Naive B cell (primary cell): ENCODE results near the gene SYNJ1. TPM values are rescaled to one million over a fixed set of nuclear protein-coding genes. Genes with fewer than 3 reads are reported as not detected.

Experiments
- ATAC-seq, 2 donors: fragments of 150-1000 bp; cut with Tn5 transposase; 2 replicates each; pipeline ENCODE4 v1.10.0; 2021; ENCODE audit warnings: low read depth in 2 of 2, mild to moderate bottlenecking in 2 of 2, moderate library complexity in 2 of 2
- DNase-seq: peaks from one replicate; pipeline ENCODE4 v3.0.0; 2022
- H3K27ac Mint-ChIP-seq, 6 donors: one replicate each; pipeline ENCODE4 v1.8.0; 2020 to 2022; ENCODE audit warnings: mild to moderate bottlenecking in 6 of 6, mixed read lengths in 6 of 6, moderate library complexity in 5 of 6, inconsistent platforms in 2 of 6
- H3K27me3 Mint-ChIP-seq, 3 donors: one replicate each; pipeline ENCODE4 v1.8.0; 2021 to 2022; ENCODE audit warnings: mixed read lengths in 3 of 3, mild to moderate bottlenecking in 1 of 3
- H3K36me3 Mint-ChIP-seq, 2 donors: one replicate each; pipeline ENCODE4 v1.8.0; 2020 to 2022; ENCODE audit warnings: mixed read lengths in 2 of 2, inconsistent platforms in 1 of 2, mild to moderate bottlenecking in 1 of 2
- H3K4me1 Mint-ChIP-seq, 3 donors: one replicate each; pipeline ENCODE4 v1.8.0; 2020 to 2022; ENCODE audit warnings: mixed read lengths in 3 of 3, inconsistent platforms in 1 of 3, mild to moderate bottlenecking in 1 of 3, moderate library complexity in 1 of 3
- H3K4me3 Mint-ChIP-seq, 8 donors: one replicate each; pipeline ENCODE4 v1.8.0; 2020 to 2022; ENCODE audit warnings: mild to moderate bottlenecking in 8 of 8, mixed read lengths in 8 of 8, moderate library complexity in 8 of 8, inconsistent platforms in 2 of 8
- H3K9me3 Mint-ChIP-seq, 7 donors: one replicate each; pipeline ENCODE4 v1.8.0; 2020 to 2022; ENCODE audit warnings: mixed read lengths in 7 of 7, mild to moderate bottlenecking in 5 of 7, inconsistent platforms in 2 of 7, moderate library complexity in 1 of 7
- polyA plus RNA-seq, 6 donors: library from polyadenylated mRNA; unstranded; fragments of 300-500 nt; fragmentation: Illumina TruSeq; gene quantifications; one replicate each; pipeline ENCODE4 v1.2.3, GENCODE V29; 2021; ENCODE audit warnings: low read depth in 6 of 6

Gene SYNJ1
- polyA plus RNA-seq, 6 donors from 2014 or later = 1.2 to 1.9 (median 1.6) TPM; not detected in 1

DNA sequence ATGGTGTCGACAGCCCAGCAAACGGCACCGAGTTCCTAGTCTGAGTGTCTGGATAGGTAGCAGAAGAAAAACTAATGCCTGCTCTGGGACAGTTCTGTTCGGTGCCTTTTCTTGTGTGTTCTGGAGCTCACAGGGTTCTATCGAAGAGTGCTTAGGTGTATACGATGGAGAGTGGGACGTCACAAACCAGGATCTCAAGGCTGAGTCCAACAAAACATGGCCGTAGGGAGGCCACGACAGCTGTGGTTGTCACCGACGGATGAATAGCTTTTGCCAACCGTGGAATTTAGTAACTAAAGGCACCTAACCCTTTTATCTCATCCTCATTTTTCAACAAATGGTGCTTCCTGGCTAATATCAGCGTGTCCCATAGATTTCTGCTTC, 635 bp upstream of the SYNJ1 start:
- ATAC-seq = no peak
- H3K27me3 Mint-ChIP-seq = peaks cover 0 to 14% (median 6%) of the 10 kb centered on the region in 3 donors
- H3K27ac Mint-ChIP-seq = peak overlapping the region in 5 of 6 donors; percentile 45 to 93 (median 83)
- H3K4me1 Mint-ChIP-seq = peaks cover 13 to 18% (median 16%) of the 10 kb centered on the region in 3 donors
- peaks cover 0 to 2% (median 0%) of the 10 kb centered on the region in 7 donors for H3K9me3 Mint-ChIP-seq
- DNase-seq = no peak
- H3K4me3 Mint-ChIP-seq = peak overlapping the region; percentile 92 to 99 (median 97)
- H3K36me3 Mint-ChIP-seq = peaks cover 3 to 7% of the 10 kb centered on the region in 2 donors

DNA sequence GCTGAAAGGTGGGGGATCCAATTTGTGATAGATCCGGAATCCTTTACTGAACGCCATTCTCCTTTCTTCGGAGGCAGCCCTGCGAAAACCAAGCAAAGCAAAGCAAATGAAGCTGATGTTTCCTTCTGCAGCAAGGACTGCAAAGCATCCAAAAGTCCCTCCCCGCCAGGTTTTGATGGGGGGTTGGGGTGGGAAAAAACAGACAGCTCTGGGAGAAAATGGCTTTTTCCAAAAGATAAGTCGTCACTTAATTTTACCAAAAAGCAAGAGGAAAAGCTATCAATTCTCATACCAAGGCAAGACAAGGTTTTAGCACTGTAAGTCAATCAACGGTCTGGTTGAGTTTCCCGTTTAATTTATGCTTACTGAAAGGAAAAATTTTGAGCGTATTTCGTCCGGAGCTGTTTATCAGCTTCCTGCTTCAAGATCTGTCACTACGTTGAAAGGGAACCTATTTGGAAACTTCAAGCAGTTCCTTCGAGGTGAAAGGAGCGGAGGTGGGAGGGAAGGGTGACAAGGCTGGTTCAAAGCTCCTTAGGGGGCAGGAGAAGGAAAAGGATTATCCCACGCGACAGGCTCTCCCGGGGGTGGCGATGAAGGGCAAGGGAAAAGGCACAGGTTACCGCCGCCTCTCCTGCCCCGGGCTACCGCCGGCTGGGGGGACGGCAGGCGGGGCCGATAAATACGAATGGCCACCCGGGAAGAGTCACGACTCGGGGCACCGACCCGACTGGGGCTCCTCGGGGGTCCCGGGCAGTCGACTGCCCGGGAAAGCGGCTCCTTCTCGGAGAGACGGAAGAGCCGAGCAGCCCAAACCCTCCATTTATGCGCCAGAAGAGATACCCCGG, 750 bp downstream of the SYNJ1 start:
- Mint-ChIP-seq H3K36me3 (peaks cover 0 to 9% of the 10 kb centered on the region in 2 donors), H3K4me1 (peaks cover 13 to 18% (median 16%) of the 10 kb centered on the region in 3 donors), H3K27me3 (peaks cover 6 to 25% (median 8%) of the 10 kb centered on the region in 3 donors), H3K27ac (peak overlapping the region; percentile 91 to 96 (median 94)), H3K4me3 (peak overlapping the region; percentile 92 to 99 (median 97)), H3K9me3 (no peaks in the 10 kb centered on the region)
- ATAC-seq = peak in 1 of 2 donors; percentile 0
- DNase-seq = peak; percentile 21

DNA sequence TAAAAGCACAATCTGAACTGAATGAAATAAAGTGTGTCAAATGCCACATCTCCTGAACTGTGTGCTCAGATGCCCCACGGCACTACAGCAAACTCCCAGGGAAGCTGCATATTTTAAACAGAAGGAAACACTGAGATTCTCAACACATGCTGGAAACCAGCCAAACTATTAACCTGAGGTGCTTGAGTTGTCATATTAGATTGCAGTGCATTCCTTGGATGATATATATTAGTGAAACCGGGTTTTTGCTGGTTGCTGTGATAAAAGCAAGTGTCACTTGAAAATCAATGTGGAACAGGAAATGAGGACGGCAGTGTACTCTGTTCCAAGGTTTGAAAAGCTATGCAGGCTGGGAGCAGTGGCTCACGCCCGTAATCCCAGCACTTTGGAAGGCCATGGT, 8.7 kb downstream of the SYNJ1 start:
- Mint-ChIP-seq H3K27ac (no peak overlapping the region), H3K9me3 (peaks cover 0 to 8% (median 5%) of the 10 kb centered on the region in 7 donors), H3K27me3 (peaks cover 54 to 72% (median 55%) of the 10 kb centered on the region in 3 donors), H3K4me3 (peak overlapping the region in 1 of 8 donors; percentile 26), H3K4me1 (peaks cover 0 to 5% (median 0%) of the 10 kb centered on the region in 3 donors), H3K36me3 (peaks cover 22 to 27% of the 10 kb centered on the region in 2 donors)
- DNase-seq = no peak
- no peak for ATAC-seq

DNA sequence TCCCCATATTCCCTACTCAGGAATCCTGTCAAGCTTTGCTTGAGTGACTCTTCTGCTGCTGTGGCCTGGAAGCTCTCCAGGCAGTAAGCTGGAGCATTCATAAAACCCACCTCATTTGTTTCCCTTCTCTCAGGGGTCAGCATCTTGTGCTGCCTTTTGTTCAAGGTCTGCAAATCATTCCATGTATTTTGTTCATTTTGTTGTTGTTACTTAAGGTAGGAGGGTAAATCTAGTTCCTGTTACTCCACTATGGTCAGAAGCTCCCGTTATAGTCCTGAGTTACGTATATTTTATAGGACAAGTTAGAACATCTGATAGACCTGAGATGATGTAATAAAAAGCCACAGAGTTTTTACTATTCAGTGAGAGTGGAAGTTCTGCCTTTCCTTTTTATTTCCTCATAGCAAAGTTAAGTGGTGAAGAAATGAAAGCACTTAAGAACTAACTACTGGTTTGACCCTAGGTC, 9.9 kb downstream of the SYNJ1 start:
- H3K4me3 Mint-ChIP-seq = no peak overlapping the region
- ATAC-seq (no peak), DNase-seq (no peak)
- peaks cover 19 to 22% of the 10 kb centered on the region in 2 donors for H3K36me3 Mint-ChIP-seq
- peaks cover 0 to 8% (median 5%) of the 10 kb centered on the region in 7 donors for H3K9me3 Mint-ChIP-seq
- peaks cover 0 to 5% (median 0%) of the 10 kb centered on the region in 3 donors for H3K4me1 Mint-ChIP-seq
- H3K27me3 Mint-ChIP-seq = peaks cover 50 to 67% (median 58%) of the 10 kb centered on the region in 3 donors
- no peak overlapping the region for H3K27ac Mint-ChIP-seq

DNA sequence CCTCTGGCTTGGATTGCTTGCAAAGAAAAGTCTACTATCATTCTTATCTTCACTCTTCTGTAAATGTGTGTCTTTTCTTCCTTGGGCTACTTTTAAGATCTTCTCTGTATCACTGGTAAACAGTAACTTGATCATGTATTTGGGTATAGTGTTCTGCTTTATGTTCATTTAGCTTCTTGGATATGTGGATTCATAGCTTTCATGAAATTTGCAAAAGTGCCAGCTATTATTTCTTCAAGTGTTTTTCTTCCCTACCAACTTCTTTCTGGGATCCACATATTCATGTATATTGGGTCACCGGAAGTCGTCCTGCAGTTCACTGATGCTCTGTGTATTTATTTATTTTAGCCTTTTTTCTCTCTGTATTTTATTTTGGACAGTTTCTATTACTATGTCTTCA, 11.3 kb downstream of the SYNJ1 start:
- H3K27me3 Mint-ChIP-seq = peaks cover 50 to 71% (median 52%) of the 10 kb centered on the region in 3 donors
- DNase-seq = no peak
- peaks cover 0 to 8% (median 5%) of the 10 kb centered on the region in 7 donors for H3K9me3 Mint-ChIP-seq
- peaks cover 19 to 22% of the 10 kb centered on the region in 2 donors for H3K36me3 Mint-ChIP-seq
- peaks cover 5 to 14% (median 14%) of the 10 kb centered on the region in 3 donors for H3K4me1 Mint-ChIP-seq
- H3K27ac Mint-ChIP-seq = no peak overlapping the region
- H3K4me3 Mint-ChIP-seq = no peak overlapping the region
- ATAC-seq = no peak

DNA sequence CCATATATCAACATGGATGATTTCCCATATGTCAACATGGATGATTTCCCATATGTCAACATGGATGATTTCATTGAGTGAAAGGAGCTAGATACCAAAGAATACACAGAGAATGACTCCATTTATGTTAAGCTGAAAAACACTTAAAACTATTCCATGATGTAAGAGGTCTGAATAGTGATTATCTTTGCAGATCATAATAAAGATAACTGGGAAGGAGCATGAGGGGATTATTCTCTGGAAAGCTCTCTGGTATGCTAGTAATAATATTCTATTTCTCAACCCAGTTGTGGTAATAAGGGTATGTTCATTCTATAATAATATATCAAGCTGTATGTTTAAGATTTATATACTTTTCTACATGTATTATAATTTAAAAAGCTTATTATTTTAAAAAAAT, 14.1 kb downstream of the SYNJ1 start:
- ATAC-seq = no peak
- Mint-ChIP-seq H3K27ac (no peak overlapping the region), H3K4me1 (peaks cover 5 to 20% (median 15%) of the 10 kb centered on the region in 3 donors), H3K4me3 (no peak overlapping the region), H3K27me3 (peaks cover 44 to 53% (median 45%) of the 10 kb centered on the region in 3 donors), H3K9me3 (peaks cover 0 to 8% (median 5%) of the 10 kb centered on the region in 7 donors), H3K36me3 (peaks cover 13 to 19% of the 10 kb centered on the region in 2 donors)
- no peak for DNase-seq

GRCh38 chr21:32712641-32713040, 15.2 kb downstream of the SYNJ1 start:
- no peak overlapping the region for H3K4me3 Mint-ChIP-seq
- peaks cover 1 to 20% (median 15%) of the 10 kb centered on the region in 3 donors for H3K4me1 Mint-ChIP-seq
- no peak overlapping the region for H3K27ac Mint-ChIP-seq
- no peak for DNase-seq
- H3K27me3 Mint-ChIP-seq = peaks cover 43 to 55% (median 48%) of the 10 kb centered on the region in 3 donors
- H3K36me3 Mint-ChIP-seq = peaks cover 18 to 23% of the 10 kb centered on the region in 2 donors
- peaks cover 0 to 8% (median 5%) of the 10 kb centered on the region in 7 donors for H3K9me3 Mint-ChIP-seq
- no peak for ATAC-seq

GRCh38 chr21:32712043-32712442, 15.8 kb downstream of the SYNJ1 start:
- no peak overlapping the region for H3K27ac Mint-ChIP-seq
- H3K36me3 Mint-ChIP-seq = peaks cover 17 to 18% of the 10 kb centered on the region in 2 donors
- peaks cover 0 to 8% (median 5%) of the 10 kb centered on the region in 7 donors for H3K9me3 Mint-ChIP-seq
- ATAC-seq (peak; percentile 100), DNase-seq (peak; percentile 86)
- peaks cover 0 to 20% (median 15%) of the 10 kb centered on the region in 3 donors for H3K4me1 Mint-ChIP-seq
- peaks cover 43 to 55% (median 48%) of the 10 kb centered on the region in 3 donors for H3K27me3 Mint-ChIP-seq
- H3K4me3 Mint-ChIP-seq = peak overlapping the region in 6 of 8 donors; percentile 13 to 71 (median 32)

DNA sequence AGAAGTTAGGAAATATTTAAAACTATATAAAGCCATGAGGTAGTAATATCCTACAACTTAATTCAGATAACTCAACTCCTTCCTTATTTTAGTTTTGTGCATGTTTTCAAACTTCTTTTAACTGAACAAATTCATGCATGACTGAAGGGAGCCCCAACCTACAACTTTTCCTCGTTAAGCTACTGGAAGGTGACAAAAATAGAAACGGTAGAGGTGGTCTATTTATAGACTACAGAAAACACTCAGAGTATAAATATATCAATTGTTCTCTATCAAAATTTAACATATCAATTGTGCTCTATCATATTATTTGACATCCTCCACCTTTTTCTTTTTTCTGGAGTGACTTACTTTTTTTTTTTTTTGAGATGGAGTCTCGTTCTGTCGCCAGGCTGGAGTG, 16.8 kb downstream of the SYNJ1 start:
- Mint-ChIP-seq H3K27ac (no peak overlapping the region), H3K27me3 (peaks cover 39 to 52% (median 44%) of the 10 kb centered on the region in 3 donors), H3K4me1 (peaks cover 0 to 20% (median 15%) of the 10 kb centered on the region in 3 donors), H3K4me3 (peak overlapping the region in 2 of 8 donors; percentile 22 to 24), H3K9me3 (peaks cover 0 to 3% (median 0%) of the 10 kb centered on the region in 7 donors), H3K36me3 (peaks cover 7 to 13% of the 10 kb centered on the region in 2 donors)
- ATAC-seq (no peak), DNase-seq (no peak)

GRCh38 chr21:32710069-32710784, 17.6 kb downstream of the SYNJ1 start:
- H3K27me3 Mint-ChIP-seq = peaks cover 34 to 59% (median 48%) of the 10 kb centered on the region in 3 donors
- ATAC-seq (no peak), DNase-seq (no peak)
- no peak overlapping the region for H3K4me3 Mint-ChIP-seq
- H3K4me1 Mint-ChIP-seq = peaks cover 0 to 20% (median 15%) of the 10 kb centered on the region in 3 donors
- H3K36me3 Mint-ChIP-seq = peaks cover 7 to 13% of the 10 kb centered on the region in 2 donors
- H3K9me3 Mint-ChIP-seq = peaks cover 0 to 3% (median 0%) of the 10 kb centered on the region in 7 donors
- H3K27ac Mint-ChIP-seq = no peak overlapping the region

- Mint-ChIP-seq H3K36me3 (peaks cover 11 to 14% of the 10 kb centered on the region in 2 donors), H3K4me3 (peak overlapping the region in 1 of 8 donors; percentile 17), H3K4me1 (peaks cover 7 to 20% (median 20%) of the 10 kb centered on the region in 3 donors), H3K27ac (no peak overlapping the region), H3K27me3 (peaks cover 37 to 58% (median 50%) of the 10 kb centered on the region in 3 donors), H3K9me3 (peaks cover 0 to 3% (median 0%) of the 10 kb centered on the region in 7 donors)
- DNase-seq (no peak), ATAC-seq (no peak)
Observed at GRCh38 chr21:32708069-32708468, 19.7 kb downstream of the SYNJ1 start.

GRCh38 chr21:32705901-32706300, 21.9 kb downstream of the SYNJ1 start:
- no peak overlapping the region for H3K27ac Mint-ChIP-seq
- peaks cover under 1 to 7% (median 4%) of the 10 kb centered on the region in 3 donors for H3K4me1 Mint-ChIP-seq
- peaks cover 0 to 2% (median 0%) of the 10 kb centered on the region in 7 donors for H3K9me3 Mint-ChIP-seq
- H3K36me3 Mint-ChIP-seq = peaks cover 14 to 24% of the 10 kb centered on the region in 2 donors
- ATAC-seq (no peak), DNase-seq (no peak)
- peaks cover 45 to 72% (median 68%) of the 10 kb centered on the region in 3 donors for H3K27me3 Mint-ChIP-seq
- no peak overlapping the region for H3K4me3 Mint-ChIP-seq

DNA sequence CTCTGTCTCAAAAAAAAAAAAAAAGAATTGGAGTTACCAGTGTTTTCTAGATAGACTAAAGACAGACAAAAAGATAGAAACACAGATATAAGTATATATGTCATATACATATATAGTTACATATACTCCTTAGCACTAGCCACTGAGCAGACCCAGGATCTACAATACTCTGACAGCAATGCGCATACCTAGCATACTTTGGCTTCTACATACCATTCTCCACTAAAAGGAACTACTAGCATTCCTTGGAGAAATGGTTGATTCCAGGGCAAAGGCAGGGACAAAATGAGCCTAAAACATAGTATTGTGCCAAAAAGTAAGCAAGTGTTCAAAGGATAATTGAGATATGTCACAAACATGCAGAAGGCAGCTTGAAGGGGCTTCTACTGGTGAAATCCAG, 22.7 kb downstream of the SYNJ1 start:
- Mint-ChIP-seq H3K4me1 (peaks cover 0 to 7% (median 4%) of the 10 kb centered on the region in 3 donors), H3K27ac (no peak overlapping the region), H3K36me3 (peaks cover 14 to 24% of the 10 kb centered on the region in 2 donors), H3K4me3 (no peak overlapping the region), H3K27me3 (peaks cover 45 to 73% (median 70%) of the 10 kb centered on the region in 3 donors), H3K9me3 (peaks cover 0 to 2% (median 0%) of the 10 kb centered on the region in 7 donors)
- no peak for ATAC-seq
- no peak for DNase-seq
